K562 (cell line): ENCODE measurements around the gene MMP24. TPM values are rescaled to one million over a fixed set of nuclear protein-coding genes. Genes with fewer than 3 reads are reported as not detected.

Experiments used
- ATAC-seq: fragments of 200-7000 bp; cut with Tn5 transposase; 3 replicates; pipeline ENCODE4 v1.9.1; 2020; ENCODE audit warnings: moderate library complexity
- BruUV-seq: library from RNA; stranded (reverse); fragments of 400-500 nt; replicated peaks from 2 replicates; lab custom pipeline; 2021; lab: Mats Ljungman, UMichigan
- CTCF ChIA-PET: fragments of 300-600 bp; formaldehyde crosslinking; extraction: SDS; loops from one replicate; lab custom pipeline; 2021; ENCODE audit warnings: low intra/inter-chr PET ratio; lab: Yijun Ruan, JAX
- POLR2A ChIA-PET: fragments of 300-600, 350-650 bp; sonication (Branson Sonifier 250); formaldehyde crosslinking; extraction: SDS; loops from one replicate; lab custom pipeline; 2021; ENCODE audit warnings: antibody characterized with exemption, inconsistent platforms; lab: Yijun Ruan, JAX
- DNase-seq, 4 experiments: peaks; one replicate each; pipeline versions ENCODE4 v3.0.0 to v3.0.0-alpha.2; 2011 to 2018; ENCODE audit warnings: low spot score in 3 of 4, mixed read lengths in 3 of 4; ENCODE audit errors: extremely low read depth in 1 of 4
- FAIRE-seq: peaks from 2 replicates; lab custom pipeline; 2011; peaks lifted over from hg19 to GRCh38; lab: Jason Lieb, UNC
- H2AFZ ChIP-seq: 2 replicates; pipeline ENCODE4 v1.6.0; 2011; ENCODE audit warnings: low read depth, low read length, control low read depth, inconsistent platforms
- H3K27ac ChIP-seq: fragments of 200-600 bp; 3 replicates; pipeline ENCODE4 v1.8.0; 2011; ENCODE audit warnings: low read depth, mild to moderate bottlenecking, control low read depth, inconsistent platforms, low read length, moderate library complexity, mixed read lengths; ENCODE audit errors: extremely low read depth
- H3K27me3 ChIP-seq, 2 experiments: fragments of 300-600 bp in 1 of 2; 2 replicates in 1 of 2; 3 replicates in 1 of 2; pipeline versions ENCODE4 v1.6.0 to v1.8.0; 2011; ENCODE audit warnings: inconsistent platforms in 2 of 2, low read length in 2 of 2, mild to moderate bottlenecking in 1 of 2, mixed read lengths in 1 of 2, moderate library complexity in 1 of 2; ENCODE audit not compliant: control insufficient read depth in 2 of 2, insufficient read depth in 2 of 2
- H3K36me3 ChIP-seq: fragments of 300-600 bp; 3 replicates; pipeline ENCODE4 v1.8.0; 2011; ENCODE audit warnings: mild to moderate bottlenecking, low read length, inconsistent platforms; ENCODE audit not compliant: control insufficient read depth, insufficient read depth
- H3K4me1 ChIP-seq, 2 experiments: fragments of 200-600 bp in 1 of 2; replicated peaks in 1 of 2; 2 replicates in 1 of 2; 3 replicates in 1 of 2; pipeline versions ENCODE4 v1.5.1 to v1.8.0; 2011; ENCODE audit warnings: inconsistent platforms in 2 of 2, low read length in 2 of 2, mild to moderate bottlenecking in 1 of 2, mixed read lengths in 1 of 2, moderate library complexity in 1 of 2; ENCODE audit not compliant: control insufficient read depth in 2 of 2, insufficient read depth in 2 of 2
- H3K4me2 ChIP-seq: 2 replicates; pipeline ENCODE4 v1.6.1; 2011; ENCODE audit warnings: low read length, control low read depth, inconsistent platforms, mixed read lengths; ENCODE audit not compliant: insufficient read depth
- H3K4me3 ChIP-seq: fragments of 200-600 bp; sonication (generic), shearing (Covaris generic); 2 replicates; pipeline ENCODE4 v1.5.1; 2016; ENCODE audit warnings: control low read depth, inconsistent platforms
- H3K79me2 ChIP-seq: fragments of 200-600 bp; 3 replicates; pipeline ENCODE4 v1.8.0; 2011; ENCODE audit warnings: low read length, inconsistent platforms; ENCODE audit not compliant: control insufficient read depth, insufficient read depth
- H3K9ac ChIP-seq, 2 experiments: 2 replicates each; pipeline versions ENCODE4 v1.6.0 to v1.6.1; 2011; ENCODE audit warnings: low read depth in 2 of 2, low read length in 2 of 2, control low read depth in 1 of 2, inconsistent platforms in 1 of 2, mild to moderate bottlenecking in 1 of 2, mixed read lengths in 1 of 2; ENCODE audit not compliant: insufficient read depth in 1 of 2
- H3K9me1 ChIP-seq: one replicate; pipeline ENCODE4 v1.6.0; 2011; ENCODE audit warnings: inconsistent platforms, mild to moderate bottlenecking, low read length, moderate library complexity; ENCODE audit not compliant: control insufficient read depth, insufficient read depth
- H3K9me3 ChIP-seq: replicated peaks from 2 replicates; pipeline ENCODE4 v1.5.1; 2011; ENCODE audit warnings: low read depth, low read length, inconsistent platforms; ENCODE audit not compliant: control insufficient read depth, insufficient read depth
- H4K20me1 ChIP-seq: replicated peaks from 2 replicates; pipeline ENCODE4 v1.6.1; 2011; ENCODE audit warnings: low read length, inconsistent platforms, mixed read lengths; ENCODE audit not compliant: control insufficient read depth, insufficient read depth
- CBFA2T2 ChIP-seq: fragments of 450-650 bp; conservative IDR thresholded peaks from 2 replicates; pipeline ENCODE4 v1.6.1; 2017; ENCODE audit warnings: mild to moderate bottlenecking
- CBFA2T3 ChIP-seq: fragments of 450-650 bp; IDR thresholded peaks from 2 replicates; pipeline ENCODE4 v1.6.1; 2017
- ZNF592 ChIP-seq: fragments of 450-650 bp; IDR thresholded peaks from 2 replicates; pipeline ENCODE4 v1.6.1; 2017; ENCODE audit warnings: antibody characterized with exemption, mild to moderate bottlenecking
- ZNF77 ChIP-seq: fragments of 250-450 bp; sonication (Bioruptor Pico); IDR thresholded peaks from 2 replicates; pipeline ENCODE4 v1.5.0; 2020
- WGBS: fragments of 100-300 bp; shearing (Covaris generic); methylation state at CpG from one replicate; pipeline ENCODE4 v1.1.6; 2016; ENCODE audit warnings: low coverage, mixed read lengths; ENCODE audit not compliant: insufficient coverage; ENCODE audit errors: missing lambda C conversion rate; 5-methylcytosine and 5-hydroxymethylcytosine counted together
- in situ Hi-C: fragments of 300-500 bp; cut with MboI; formaldehyde crosslinking; loops from 4 replicates; pipeline ENCODE4 v1.15.0; 2018; ENCODE audit warnings: inconsistent platforms, mixed read lengths
- intact Hi-C: fragments of 100-400 bp; cut with micrococcal nuclease; formaldehyde crosslinking; loops from 2 replicates; pipeline ENCODE4 v1.14.2; 2022
- polyA plus RNA-seq, 8 experiments: library from polyadenylated mRNA; depleted of rRNA in 4 of 8; stranded (reverse) in 5 of 8; unstranded in 3 of 8; fragments of >200 nt; fragmentation: Nextera tagmentation in 2 of 8; fragmentation: Illumina TruSeq in 1 of 8; extraction: Ambion mirVana in 2 of 8; extraction: Trizol in 1 of 8; gene quantifications; 2 replicates each; pipeline versions ENCODE4 v1.2.1 to v1.2.3, GENCODE V29; 2011 to 2014; ENCODE audit warnings: inconsistent platforms in 1 of 8, missing spikeins in 1 of 8
- total RNA-seq, 7 experiments: library from RNA; depleted of rRNA in 6 of 7; stranded (reverse); fragments of >200 nt in 6 of 7; fragmentation: Illumina TruSeq in 2 of 7; extraction: Trizol in 2 of 7; gene quantifications; 2 replicates each; pipeline versions ENCODE4 v1.2.1 to v1.2.3, GENCODE V29; 2011 to 2021; ENCODE audit warnings: low replicate concordance in 1 of 7

Gene MMP24
- total and polyA plus RNA-seq, 9 of the 15 experiments (the other 6 are each of a cell fraction or from before 2014, with no cell fraction given) = 0.03 to 0.07 (median 0.03) TPM; not detected in 6

DNA sequence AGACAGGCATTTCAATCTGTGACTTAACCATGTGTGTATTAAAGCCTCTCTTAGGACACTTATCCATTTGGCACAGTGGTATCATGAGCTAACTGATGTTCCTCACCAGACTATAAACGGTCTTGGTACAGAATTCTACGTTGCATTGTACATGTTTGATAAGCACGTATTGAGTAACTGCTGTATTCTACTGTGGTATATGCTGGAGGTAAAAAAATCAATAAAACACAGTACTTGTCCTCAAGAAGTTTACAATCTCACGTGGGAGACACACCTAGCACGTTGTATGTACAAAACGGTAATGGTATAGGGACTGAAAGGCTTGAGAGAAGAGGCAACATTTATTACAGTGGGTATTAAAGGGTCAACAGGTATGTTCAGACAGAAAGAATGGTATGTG lies 98.9 kb downstream of the MMP24 start:
- Histone ChIP-seq H3K4me2 (no peak overlapping the region), H3K36me3 (peaks cover 13% of the 10 kb centered on the region), H4K20me1 (no peaks in the 10 kb centered on the region), H3K9me3 (no peaks in the 10 kb centered on the region), H2AFZ (no peak overlapping the region), H3K27ac (no peak overlapping the region), H3K79me2 (no peaks in the 10 kb centered on the region), H3K27me3 (no peaks in the 10 kb centered on the region), H3K4me3 (no peak overlapping the region), H3K9me1 (no peaks in the 10 kb centered on the region), H3K9ac (no peak overlapping the region), H3K4me1 (peaks cover 14 to 41% of the 10 kb centered on the region in 2 experiments)
- TF ChIP-seq CBFA2T3 (peak; percentile 38; the same call in 1 of the 2 replicates), ZNF592 (no peak), CBFA2T2 (0 out of 2 replicates have a peak, but pooled peaks have one; percentile 5), ZNF77 (no peak)
- intact Hi-C loops = no loop called here
- ChIA-PET CTCF (no interaction called here), POLR2A (interaction anchor here (0.7 kb wide), 1 partner anchor 26 kb away, joined by 3 read pairs; no protein-coding TSS in a partner anchor)
- ATAC-seq (no peak), DNase-seq (no peak), FAIRE-seq (no peak)
- WGBS = 46% methylated on average over 6 of the region's 6 CpGs
- in situ Hi-C loops = no loop called here
- BruUV-seq = no TSS peak
